GM18873 (cell line): ENCODE data around the gene RASSF9.

Source experiments
- ATAC-seq: cut with Tn5 transposase; IDR thresholded peaks from one replicate; pipeline ENCODE4 v1.9.1; 2021; ENCODE audit warnings: mild to moderate bottlenecking, moderate library complexity, moderate number of reproducible peaks; ENCODE audit not compliant: unreplicated experiment, low FRiP score

The RASSF9 gene

GRCh38 chr12:85759091-85759490 lies 77.1 kb downstream of the RASSF9 start:
- ATAC-seq, result no peak

GRCh38 chr12:85755760-85756159 lies 80.4 kb downstream of the RASSF9 start:
- no peak for ATAC-seq
